ENCODE data around the gene GNAQ.

Gene GNAQ

GRCh38 chr9:77853716-77854115, 177.9 kb downstream of the GNAQ start:
- in situ Hi-C loops (cut with MboI; ENCODE audit: low sequenced_read_pairs) = no loop called here

- in situ Hi-C loops (cut with MboI; ENCODE audit: low sequenced_read_pairs) = no loop called here
These were observed 179.6 kb downstream of the GNAQ start for GRCh38 chr9:77851882-77852595.

- in situ Hi-C loops (cut with MboI; ENCODE audit: low sequenced_read_pairs) = no loop called here
These were observed 182.7 kb downstream of the GNAQ start for GRCh38 chr9:77848897-77849296.

- in situ Hi-C loops (cut with MboI; ENCODE audit: low sequenced_read_pairs) = no loop called here
These were observed 183.2 kb downstream of the GNAQ start for GRCh38 chr9:77848404-77848803.

DNA sequence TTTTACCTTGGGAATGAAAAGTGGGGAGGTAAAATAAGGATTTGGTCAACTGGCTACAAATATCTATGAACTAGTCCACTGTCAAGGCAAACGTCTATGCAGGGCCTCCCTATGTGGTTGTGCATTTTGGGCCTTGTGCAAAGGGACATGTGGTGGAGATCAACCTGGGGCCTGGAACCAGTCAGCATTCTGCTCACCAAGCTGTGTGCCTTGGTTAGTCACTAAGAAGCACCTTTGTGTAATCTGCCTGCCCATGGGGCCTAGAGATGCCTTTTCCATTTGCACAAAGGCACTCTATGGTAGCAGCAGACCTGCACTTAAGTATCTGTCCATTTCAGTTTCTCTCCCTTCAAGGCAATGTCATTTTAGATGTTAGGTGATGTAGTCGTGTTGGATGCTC, 184.0 kb downstream of the GNAQ start:
- in situ Hi-C loops (cut with MboI; ENCODE audit: low sequenced_read_pairs) = no loop called here

GRCh38 chr9:77847059-77847499, 184.5 kb downstream of the GNAQ start:
- in situ Hi-C loops (cut with MboI; ENCODE audit: low sequenced_read_pairs) = no loop called here

DNA sequence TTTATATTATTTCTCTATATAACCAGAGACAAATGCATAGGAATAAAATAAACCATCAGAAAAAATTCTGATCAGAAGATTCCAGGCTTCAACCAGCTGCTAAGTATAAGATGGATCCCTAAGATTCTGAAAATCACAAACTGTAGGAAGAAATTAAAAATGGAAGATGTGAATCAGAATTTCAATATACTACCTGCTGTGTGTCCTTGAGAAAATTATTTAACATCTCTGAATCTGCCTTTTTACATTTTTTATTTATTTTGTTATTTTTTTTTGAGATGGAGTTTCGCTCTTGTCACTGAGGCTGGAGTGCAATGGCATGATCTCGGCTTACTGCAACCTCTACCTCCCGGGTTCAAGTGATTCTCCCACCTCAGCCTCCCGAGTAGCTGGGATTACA, 187.2 kb downstream of the GNAQ start:
- in situ Hi-C loops (cut with MboI; ENCODE audit: low sequenced_read_pairs) = no loop called here

DNA sequence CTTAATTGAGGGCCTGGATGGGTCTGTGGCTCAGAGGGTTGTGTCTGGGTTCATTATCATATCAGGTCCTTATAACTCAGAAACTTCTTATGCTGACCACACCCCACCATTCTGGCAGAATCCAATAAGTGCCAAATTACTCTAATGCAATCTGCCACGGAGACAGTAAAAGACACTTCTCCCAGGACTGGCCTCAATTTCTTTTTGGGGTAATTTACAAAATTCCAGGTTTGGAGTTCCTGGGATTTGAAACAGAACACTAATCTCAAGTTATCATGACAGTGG, 187.8 kb downstream of the GNAQ start:
- in situ Hi-C loops (cut with MboI; ENCODE audit: low sequenced_read_pairs) = no loop called here

GRCh38 chr9:77843076-77843870, 188.3 kb downstream of the GNAQ start:
- in situ Hi-C loops (cut with MboI; ENCODE audit: low sequenced_read_pairs) = no loop called here

DNA sequence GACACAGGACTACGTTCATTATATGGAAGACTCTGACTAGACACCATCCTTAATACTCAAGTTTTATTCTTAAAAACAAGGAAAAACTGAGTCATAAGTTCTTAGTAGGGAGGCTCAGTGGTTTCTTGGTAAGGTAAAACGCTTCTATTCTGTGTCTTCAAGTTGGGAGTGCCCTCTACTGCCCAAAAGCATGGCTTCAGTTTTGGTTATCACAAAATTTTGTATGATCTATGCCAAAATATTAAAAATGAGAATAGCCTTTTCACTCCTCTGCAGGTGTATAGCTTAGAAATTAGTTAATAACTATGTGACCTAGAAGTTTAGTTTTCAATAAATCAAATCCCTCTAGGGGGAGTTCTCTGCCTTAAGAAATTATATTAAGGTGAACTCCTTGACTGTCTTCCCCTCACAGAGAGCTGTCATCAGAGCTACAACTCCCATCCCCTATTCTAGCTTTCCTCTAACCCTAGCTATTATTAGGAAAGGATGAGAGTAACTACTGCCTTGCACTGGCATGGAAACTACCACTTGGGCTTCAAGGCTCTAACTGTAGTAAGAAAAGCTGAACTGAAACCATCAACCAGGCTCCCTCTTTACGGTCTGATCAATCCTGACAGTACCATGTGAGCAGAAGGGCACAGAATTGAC, 189.7 kb downstream of the GNAQ start:
- in situ Hi-C loops (cut with MboI; ENCODE audit: low sequenced_read_pairs) = no loop called here

GRCh38 chr9:77839459-77840140, 192.0 kb downstream of the GNAQ start:
- in situ Hi-C loops (cut with MboI; ENCODE audit: low sequenced_read_pairs) = no loop called here

- in situ Hi-C loops (cut with MboI; ENCODE audit: low sequenced_read_pairs) = no loop called here
These were observed 192.6 kb downstream of the GNAQ start for GRCh38 chr9:77838986-77839385.

- in situ Hi-C loops (cut with MboI; ENCODE audit: low sequenced_read_pairs) = no loop called here
These were observed 196.6 kb downstream of the GNAQ start for GRCh38 chr9:77834898-77835488.

DNA sequence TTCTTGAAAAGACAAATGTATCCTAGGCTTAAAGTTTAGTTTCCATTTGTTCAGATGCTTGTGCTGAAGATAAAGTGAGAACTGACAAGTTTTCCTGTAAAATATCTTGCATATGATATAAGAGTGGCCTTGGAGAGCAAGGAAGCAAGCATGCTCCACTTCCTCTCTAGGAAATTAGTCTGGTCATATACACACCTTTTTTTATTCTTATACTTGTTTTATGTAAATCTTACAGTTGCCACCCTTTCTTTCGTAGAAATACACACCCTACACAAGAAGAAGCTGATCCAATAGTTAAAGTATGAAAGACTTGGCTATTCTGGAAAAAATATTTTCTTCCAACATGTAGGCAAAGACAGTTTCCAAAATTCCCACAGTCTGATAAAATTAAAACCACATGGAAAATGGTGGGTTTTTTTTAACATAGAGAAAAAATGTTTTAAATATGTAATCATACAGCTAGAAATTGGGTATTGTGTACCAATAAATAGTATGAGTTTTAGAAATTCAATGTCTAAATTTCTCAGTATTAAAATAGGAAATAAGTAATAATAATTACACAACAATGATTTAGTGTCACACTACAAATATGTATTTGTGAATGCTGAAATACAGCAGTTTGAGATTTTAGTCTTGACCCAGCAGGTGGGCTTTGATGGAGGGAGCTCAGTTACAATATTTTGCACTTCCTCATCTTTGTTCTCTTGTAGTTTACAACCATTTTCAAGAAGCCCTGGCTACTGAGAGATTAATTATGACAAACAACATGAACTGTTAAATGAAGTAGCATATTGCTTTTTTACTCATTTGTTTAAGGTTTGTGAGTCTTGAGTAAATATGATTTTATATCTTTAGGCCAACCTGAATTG, 197.8 kb downstream of the GNAQ start:
- in situ Hi-C loops (cut with MboI; ENCODE audit: low sequenced_read_pairs) = no loop called here

GRCh38 chr9:77832639-77833038, 199.0 kb downstream of the GNAQ start:
- in situ Hi-C loops (cut with MboI; ENCODE audit: low sequenced_read_pairs) = no loop called here

GRCh38 chr9:77831781-77832180, 199.8 kb downstream of the GNAQ start:
- in situ Hi-C loops (cut with MboI; ENCODE audit: low sequenced_read_pairs) = no loop called here

DNA sequence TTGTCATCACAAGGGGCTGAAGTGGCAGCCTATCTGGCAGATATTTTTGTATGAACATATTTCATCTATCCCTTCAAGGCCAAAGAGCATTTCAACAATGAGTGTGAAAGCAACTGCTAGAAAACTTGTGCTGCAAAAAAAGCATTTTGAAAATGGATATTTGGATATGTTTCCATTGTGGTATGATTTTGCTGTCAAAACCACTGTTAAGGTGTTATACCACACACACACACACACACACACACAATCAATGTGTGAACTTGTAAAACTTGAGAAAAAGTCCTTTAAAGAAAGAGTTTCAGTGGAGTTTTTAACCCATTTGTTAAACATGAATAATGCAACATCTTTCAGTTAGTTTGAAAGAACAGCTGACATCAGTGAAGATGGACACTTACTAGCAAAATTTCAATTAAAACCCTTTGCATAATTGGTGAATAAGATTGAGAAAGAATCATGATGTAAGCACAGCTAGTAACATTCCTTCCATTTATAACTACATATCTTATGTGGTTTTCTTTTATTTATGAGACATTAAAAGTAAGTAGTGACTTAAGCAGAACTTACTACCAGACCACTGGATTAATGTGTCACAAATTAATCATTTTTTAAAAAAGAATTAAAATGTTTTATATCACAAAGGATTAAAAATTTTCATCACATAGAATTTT, 200.9 kb downstream of the GNAQ start:
- in situ Hi-C loops (cut with MboI; ENCODE audit: low sequenced_read_pairs) = no loop called here

- in situ Hi-C loops (cut with MboI; ENCODE audit: low sequenced_read_pairs) = no loop called here
These were observed 202.2 kb downstream of the GNAQ start for GRCh38 chr9:77829420-77829819.

- in situ Hi-C loops (cut with MboI; ENCODE audit: low sequenced_read_pairs) = no loop called here
These were observed 204.4 kb downstream of the GNAQ start for GRCh38 chr9:77827104-77827784.
